GM12873 (cell line): Measurements from ENCODE around the gene CEP128.

Source experiments
- TF ChIP-seq, protein P1 (sequence below): IDR thresholded peaks from 2 replicates; pipeline ENCODE4 v1.5.1; 2012; ENCODE audit warnings: low read depth, mild to moderate bottlenecking, moderate library complexity, low read length, control low read depth; ENCODE audit not compliant: insufficient read depth; ENCODE audit errors: missing control alignments

The CEP128 gene

DNA sequence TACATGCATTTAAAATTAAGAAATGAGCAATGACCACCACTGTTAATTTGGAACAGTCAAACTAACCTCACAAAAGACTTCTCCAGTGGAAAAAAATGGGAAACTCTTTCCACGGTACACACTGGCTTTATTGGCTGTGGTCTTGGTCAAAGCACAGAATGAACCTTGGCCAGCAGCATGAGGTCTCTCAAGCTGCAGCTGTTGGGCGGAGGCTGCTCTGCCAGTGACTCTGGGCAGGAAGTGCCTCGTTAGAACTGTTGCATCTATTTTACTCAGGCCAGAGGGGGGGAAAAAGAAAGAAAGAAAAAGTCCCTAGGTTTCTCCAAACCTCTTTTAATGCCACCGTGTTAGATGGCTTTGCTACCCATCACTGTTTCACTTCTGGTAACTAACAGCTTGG, 450.4 kb downstream of the CEP128 start:
- TF ChIP-seq, protein P1, sequence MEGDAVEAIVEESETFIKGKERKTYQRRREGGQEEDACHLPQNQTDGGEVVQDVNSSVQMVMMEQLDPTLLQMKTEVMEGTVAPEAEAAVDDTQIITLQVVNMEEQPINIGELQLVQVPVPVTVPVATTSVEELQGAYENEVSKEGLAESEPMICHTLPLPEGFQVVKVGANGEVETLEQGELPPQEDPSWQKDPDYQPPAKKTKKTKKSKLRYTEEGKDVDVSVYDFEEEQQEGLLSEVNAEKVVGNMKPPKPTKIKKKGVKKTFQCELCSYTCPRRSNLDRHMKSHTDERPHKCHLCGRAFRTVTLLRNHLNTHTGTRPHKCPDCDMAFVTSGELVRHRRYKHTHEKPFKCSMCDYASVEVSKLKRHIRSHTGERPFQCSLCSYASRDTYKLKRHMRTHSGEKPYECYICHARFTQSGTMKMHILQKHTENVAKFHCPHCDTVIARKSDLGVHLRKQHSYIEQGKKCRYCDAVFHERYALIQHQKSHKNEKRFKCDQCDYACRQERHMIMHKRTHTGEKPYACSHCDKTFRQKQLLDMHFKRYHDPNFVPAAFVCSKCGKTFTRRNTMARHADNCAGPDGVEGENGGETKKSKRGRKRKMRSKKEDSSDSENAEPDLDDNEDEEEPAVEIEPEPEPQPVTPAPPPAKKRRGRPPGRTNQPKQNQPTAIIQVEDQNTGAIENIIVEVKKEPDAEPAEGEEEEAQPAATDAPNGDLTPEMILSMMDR = no peak

GRCh38 chr14:80489513-80489912, 452.0 kb downstream of the CEP128 start:
- TF ChIP-seq, protein P1 = no peak

DNA sequence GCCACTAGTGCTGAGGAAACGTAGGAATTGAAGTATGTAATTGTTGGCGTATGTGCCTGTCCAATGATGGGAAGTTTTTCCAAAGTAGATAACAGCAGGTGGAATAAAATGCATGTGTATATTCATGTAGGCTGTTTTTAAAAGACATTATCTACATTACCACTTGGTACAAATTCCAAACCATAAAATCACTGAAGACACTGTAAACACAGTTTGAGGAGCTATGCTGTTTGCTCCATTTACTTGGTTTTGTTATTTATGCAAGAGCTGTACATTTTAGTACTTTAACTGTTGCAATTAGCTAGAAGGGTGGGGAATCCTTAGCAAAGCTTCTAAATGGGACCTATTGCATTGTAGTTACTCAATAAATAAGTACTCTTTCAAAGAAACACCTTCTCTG, 455.8 kb downstream of the CEP128 start:
- TF ChIP-seq, protein P1 = no peak

- TF ChIP-seq, protein P1 = no peak
These were observed 458.2 kb downstream of the CEP128 start for GRCh38 chr14:80483331-80483730.

GRCh38 chr14:80477388-80478160, 464.0 kb downstream of the CEP128 start:
- TF ChIP-seq, protein P1 = no peak

DNA sequence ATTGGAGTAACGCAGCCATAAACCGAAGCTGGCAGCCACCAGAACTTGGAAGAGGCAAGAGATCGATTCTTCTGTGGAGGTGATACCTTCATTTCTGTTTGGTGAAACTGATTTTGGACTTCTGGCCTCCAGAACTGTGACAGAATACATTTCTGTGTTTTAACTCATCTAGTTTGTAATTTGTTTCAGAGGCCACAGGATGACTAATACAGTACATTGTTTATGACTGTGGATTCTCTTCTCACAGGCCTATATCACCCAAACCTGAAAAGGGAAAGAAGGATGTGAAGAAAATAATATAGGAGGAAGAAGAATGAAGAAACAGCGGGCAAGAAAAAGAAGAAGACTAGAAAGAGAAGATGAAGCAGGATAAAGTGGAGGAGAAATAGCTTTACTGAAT, 466.5 kb downstream of the CEP128 start:
- TF ChIP-seq, protein P1 = no peak

GRCh38 chr14:80468331-80469122, 473.0 kb downstream of the CEP128 start:
- TF ChIP-seq, protein P1 = no peak
